SU-DHL-6 (cell line): Measurements from ENCODE around the gene RSU1.

ENCODE experiments used
- H2AFZ ChIP-seq: fragments of 200-600 bp; sonication (generic); 2 replicates; pipeline ENCODE4 v1.6.1; 2014; ENCODE audit warnings: low read depth, mild to moderate bottlenecking, moderate library complexity, mixed read lengths, antibody characterized with exemption, low read length; ENCODE audit not compliant: severe bottlenecking
- H3F3A ChIP-seq: fragments of 200-600 bp; shearing (Covaris generic); 2 replicates; pipeline ENCODE4 v1.6.0; 2016; ENCODE audit warnings: antibody characterized with exemption, mild to moderate bottlenecking; ENCODE audit not compliant: insufficient read depth
- H3K27ac ChIP-seq: fragments of 200-600 bp; sonication (generic); 2 replicates; pipeline ENCODE4 v1.5.1; 2016; ENCODE audit warnings: low read depth, mild to moderate bottlenecking, low read length, moderate library complexity, mixed read lengths
- H3K27me3 ChIP-seq: fragments of 200-600 bp; sonication (generic), shearing (Covaris generic); 2 replicates; pipeline ENCODE4 v1.6.0; 2014; ENCODE audit warnings: mild to moderate bottlenecking, low read length
- H3K36me3 ChIP-seq: fragments of 200-600 bp; sonication (generic); 2 replicates; pipeline ENCODE4 v1.6.1; 2014; ENCODE audit warnings: mild to moderate bottlenecking, low read length, mixed read lengths
- H3K4me2 ChIP-seq: fragments of 300-600, 200-600 bp; shearing (Covaris generic), sonication (generic); 2 replicates; pipeline ENCODE4 v1.6.0; 2014; ENCODE audit warnings: low read length, low read depth, mild to moderate bottlenecking; ENCODE audit not compliant: poor library complexity, severe bottlenecking
- H3K4me3 ChIP-seq: fragments of 200-600 bp; sonication (generic); 2 replicates; pipeline ENCODE4 v1.5.1; 2014; ENCODE audit warnings: antibody characterized with exemption, low read length, mild to moderate bottlenecking, mixed read lengths; ENCODE audit not compliant: insufficient read depth, poor library complexity, severe bottlenecking
- H3K79me2 ChIP-seq: fragments of 200-600 bp; sonication (generic); 2 replicates; pipeline ENCODE4 v1.6.1; 2014; ENCODE audit warnings: mild to moderate bottlenecking, low read length, moderate library complexity; ENCODE audit not compliant: insufficient read depth
- H3K9ac ChIP-seq: fragments of 200-600 bp; sonication (generic); 2 replicates; pipeline ENCODE4 v1.7.0; 2014; ENCODE audit warnings: mild to moderate bottlenecking, low read length
- H3K9me2 ChIP-seq: fragments of 200-600 bp; sonication (generic); replicated peaks from 2 replicates; pipeline ENCODE4 v1.6.1; 2014; ENCODE audit warnings: low read length; ENCODE audit not compliant: insufficient read depth
- H3K9me3 ChIP-seq: fragments of 200-600 bp; sonication (generic); 2 replicates; pipeline ENCODE4 v1.6.1; 2014; ENCODE audit warnings: low read length, mixed read lengths; ENCODE audit not compliant: insufficient read depth
- H4K20me1 ChIP-seq: fragments of 200-600 bp; sonication (generic); 2 replicates; pipeline ENCODE4 v1.6.1; 2014; ENCODE audit warnings: low read depth, mild to moderate bottlenecking, antibody characterized with exemption, low read length, moderate library complexity, mixed read lengths
- CTCF ChIP-seq: fragments of 200-600 bp; sonication (generic); IDR thresholded peaks from one replicate; pipeline ENCODE4 v1.5.1; 2017; ENCODE audit warnings: antibody characterized with exemption, mild to moderate bottlenecking, low read length, moderate library complexity; ENCODE audit not compliant: insufficient read depth, poor library complexity, severe bottlenecking
- EZH2phosphoT487 ChIP-seq: fragments of 200-600 bp; sonication (generic), shearing (Covaris generic); conservative IDR thresholded peaks from 2 replicates; pipeline ENCODE4 v1.6.1; 2018; ENCODE audit warnings: mild to moderate bottlenecking, antibody characterized with exemption, low read length, moderate library complexity, mixed read lengths

Gene RSU1

GRCh38 chr10:16656895-16657294, 160.3 kb downstream of the RSU1 start:
- no peak overlapping the region for H3K9ac ChIP-seq
- no peak overlapping the region for H2AFZ ChIP-seq
- H3K27me3 ChIP-seq: no peaks in the 10 kb centered on the region
- H3K27ac ChIP-seq: no peak overlapping the region
- H3K4me3 ChIP-seq: no peak overlapping the region
- H3K79me2 ChIP-seq: no peaks in the 10 kb centered on the region
- no peaks in the 10 kb centered on the region for H3K9me3 ChIP-seq
- TF ChIP-seq EZH2phosphoT487 (no peak), CTCF (no peak)
- no peaks in the 10 kb centered on the region for H3K36me3 ChIP-seq
- H3K9me2 ChIP-seq: no peaks in the 10 kb centered on the region
- no peaks in the 10 kb centered on the region for H3F3A ChIP-seq
- no peaks in the 10 kb centered on the region for H4K20me1 ChIP-seq
- H3K4me2 ChIP-seq: no peak overlapping the region

- Histone ChIP-seq H3K4me3 (no peak overlapping the region), H3K9me3 (no peaks in the 10 kb centered on the region), H3K79me2 (no peaks in the 10 kb centered on the region), H3F3A (no peaks in the 10 kb centered on the region), H4K20me1 (no peaks in the 10 kb centered on the region), H3K36me3 (no peaks in the 10 kb centered on the region), H3K9me2 (no peaks in the 10 kb centered on the region), H3K4me2 (no peak overlapping the region), H3K27ac (no peak overlapping the region), H3K9ac (no peak overlapping the region), H3K27me3 (no peaks in the 10 kb centered on the region), H2AFZ (no peak overlapping the region)
- no peak for TF ChIP-seq CTCF
- no peak for TF ChIP-seq EZH2phosphoT487
These were observed 164.0 kb downstream of the RSU1 start for GRCh38 chr10:16653224-16653623.

GRCh38 chr10:16652154-16652553, 165.1 kb downstream of the RSU1 start:
- Histone ChIP-seq H3K4me2 (no peak overlapping the region), H3K27ac (no peak overlapping the region), H3K9me3 (no peaks in the 10 kb centered on the region), H2AFZ (no peak overlapping the region), H3K9me2 (no peaks in the 10 kb centered on the region), H3K36me3 (no peaks in the 10 kb centered on the region), H4K20me1 (no peaks in the 10 kb centered on the region), H3F3A (no peaks in the 10 kb centered on the region), H3K79me2 (no peaks in the 10 kb centered on the region), H3K4me3 (no peak overlapping the region), H3K27me3 (no peaks in the 10 kb centered on the region), H3K9ac (no peak overlapping the region)
- TF ChIP-seq CTCF (no peak), EZH2phosphoT487 (no peak)
